ENCODE data around the gene HDHD5.

The HDHD5 gene

GRCh38 chr22:17119481-17120202 is 39.4 kb downstream of the HDHD5 start:
- no peak for DNase-seq

GRCh38 chr22:17118342-17118741 is 40.7 kb downstream of the HDHD5 start:
- no peak for DNase-seq

GRCh38 chr22:17117890-17118289 is 41.2 kb downstream of the HDHD5 start:
- DNase-seq, result no peak

DNA sequence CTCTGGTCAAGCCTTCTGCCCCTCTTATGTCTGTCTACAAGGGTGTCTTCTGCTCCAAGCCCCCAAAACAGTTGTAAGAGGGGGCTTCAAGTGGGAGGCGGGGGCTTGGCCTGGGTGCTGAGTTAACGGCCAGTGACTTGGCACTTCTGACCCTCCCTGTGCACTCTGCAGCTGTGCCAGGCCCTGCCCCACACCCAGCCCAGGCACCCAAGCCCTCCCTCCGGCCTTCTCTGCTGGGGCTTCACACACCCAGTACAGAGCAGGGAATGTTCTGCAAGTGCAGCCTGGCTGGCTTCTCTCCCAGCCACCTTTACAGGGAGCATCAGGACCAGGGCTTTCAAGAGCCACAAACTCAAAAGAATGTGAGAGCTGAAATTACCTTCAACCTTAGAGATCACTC is 41.7 kb downstream of the HDHD5 start:
- DNase-seq, result no peak

GRCh38 chr22:17116572-17117330 is 42.3 kb downstream of the HDHD5 start:
- no peak for DNase-seq

DNA sequence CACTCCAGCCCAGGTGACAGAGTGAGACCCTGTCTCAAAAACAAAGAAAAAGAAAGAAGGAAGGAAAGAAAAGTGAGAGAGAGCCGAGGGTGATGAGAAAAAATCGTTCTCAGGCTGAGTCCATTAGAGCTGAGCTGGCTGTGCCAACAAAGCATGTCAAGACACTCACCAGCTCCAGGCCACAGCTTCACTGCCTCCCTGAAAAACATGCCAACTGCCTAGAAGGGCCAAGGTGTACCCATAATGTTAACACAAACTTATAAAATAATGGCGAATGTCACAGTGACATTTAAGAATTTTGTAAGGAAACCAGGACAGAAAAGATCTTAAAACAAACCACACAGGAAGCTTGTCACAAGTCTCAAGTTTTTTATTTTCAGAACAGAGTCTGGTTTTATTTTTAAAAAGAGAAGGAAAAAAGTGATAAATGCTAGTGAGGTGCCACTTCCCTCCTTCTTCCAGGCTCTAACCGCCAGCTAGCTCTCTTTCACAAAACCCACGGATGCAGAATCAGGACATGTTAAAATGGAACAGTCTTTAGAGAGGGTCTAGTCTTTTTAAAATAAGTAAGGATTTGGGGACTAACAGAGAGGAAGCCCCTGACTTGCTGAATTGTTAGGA is 43.0 kb downstream of the HDHD5 start:
- DNase-seq, result no peak

- no peak for DNase-seq
Measured at GRCh38 chr22:17115236-17115635, 43.8 kb downstream of the HDHD5 start.

GRCh38 chr22:17114898-17115235 is 44.2 kb downstream of the HDHD5 start:
- DNase-seq, result no peak

GRCh38 chr22:17114173-17114897 is 44.7 kb downstream of the HDHD5 start:
- no peak for DNase-seq

DNA sequence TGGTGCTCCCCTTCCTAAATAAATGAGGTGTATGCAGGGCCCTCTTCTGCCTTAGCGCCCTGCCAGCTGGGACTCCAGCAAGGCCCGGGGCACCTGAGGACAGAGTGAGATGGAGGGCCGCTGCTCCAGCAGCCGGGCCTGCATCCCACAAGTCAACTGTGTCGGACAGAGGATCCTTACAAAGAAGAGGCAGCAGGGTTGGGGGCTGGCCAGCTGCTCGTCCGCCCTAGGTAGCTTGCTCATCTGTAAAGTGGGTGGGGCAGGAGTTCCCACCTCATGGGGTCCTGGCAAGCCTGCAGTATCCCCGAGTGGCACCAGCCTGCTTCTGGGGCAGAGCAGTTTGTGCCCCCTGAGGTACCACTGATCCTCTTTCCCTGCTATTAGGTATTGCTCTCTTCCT is 45.5 kb downstream of the HDHD5 start:
- no peak for DNase-seq

GRCh38 chr22:17112491-17113042 is 46.5 kb downstream of the HDHD5 start:
- no peak for DNase-seq

DNA sequence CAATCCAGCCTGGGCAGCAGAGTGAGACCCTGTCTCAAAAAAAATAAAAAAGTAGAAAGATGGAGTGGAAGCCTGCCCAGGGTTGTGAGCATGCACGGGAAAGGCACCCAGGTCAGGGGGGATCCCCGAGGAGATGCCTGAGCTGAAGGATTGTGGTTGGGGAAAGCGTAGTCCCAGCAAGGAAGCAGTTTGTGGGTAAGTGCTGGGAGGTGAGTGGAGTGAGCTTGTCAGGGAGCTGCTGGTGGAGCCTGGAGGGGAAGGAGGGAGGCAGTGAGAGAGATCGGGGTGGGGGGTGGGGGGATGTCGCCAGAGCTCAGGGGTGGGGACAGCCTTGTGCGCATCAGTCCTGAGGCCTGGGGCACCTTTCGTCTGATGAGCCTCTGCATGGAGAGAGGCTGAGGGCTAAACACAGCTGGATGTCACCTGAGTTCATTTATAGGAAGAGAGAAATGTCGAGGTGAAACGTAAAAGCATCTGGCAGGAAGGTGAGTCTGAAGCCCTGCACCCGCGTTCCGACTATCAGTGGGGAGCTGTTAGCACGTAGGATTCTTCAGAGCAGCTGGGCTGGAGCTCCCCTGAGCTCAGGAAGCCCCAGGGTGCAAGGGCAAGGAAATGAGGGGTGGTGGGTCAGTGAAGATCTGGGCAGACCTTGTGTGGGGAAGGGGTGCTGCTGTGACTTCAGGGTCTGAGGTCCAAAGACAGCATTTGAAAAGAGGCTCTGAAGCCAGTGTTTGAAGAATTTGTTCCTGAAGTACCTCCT is 48.1 kb downstream of the HDHD5 start:
- no peak for DNase-seq

DNA sequence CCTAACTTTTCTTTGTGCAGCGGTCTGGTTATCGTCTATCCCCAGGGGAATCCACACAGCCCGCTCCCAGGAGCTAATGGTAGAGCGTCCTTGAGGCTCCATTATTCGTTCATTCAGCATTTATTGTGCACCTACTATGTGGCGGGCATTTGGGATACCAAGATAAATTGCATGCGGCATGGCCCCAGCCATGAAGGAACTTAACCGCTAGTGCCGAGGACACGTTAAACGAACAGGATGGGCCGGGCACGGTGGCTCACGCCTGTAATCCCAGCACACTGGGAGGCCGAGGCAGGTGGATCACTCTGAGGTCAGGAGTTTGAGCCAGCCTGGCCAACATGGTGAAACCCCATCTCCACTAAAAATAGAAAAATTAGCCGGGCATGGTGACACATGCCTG is 49.1 kb downstream of the HDHD5 start:
- DNase-seq, result no peak

DNA sequence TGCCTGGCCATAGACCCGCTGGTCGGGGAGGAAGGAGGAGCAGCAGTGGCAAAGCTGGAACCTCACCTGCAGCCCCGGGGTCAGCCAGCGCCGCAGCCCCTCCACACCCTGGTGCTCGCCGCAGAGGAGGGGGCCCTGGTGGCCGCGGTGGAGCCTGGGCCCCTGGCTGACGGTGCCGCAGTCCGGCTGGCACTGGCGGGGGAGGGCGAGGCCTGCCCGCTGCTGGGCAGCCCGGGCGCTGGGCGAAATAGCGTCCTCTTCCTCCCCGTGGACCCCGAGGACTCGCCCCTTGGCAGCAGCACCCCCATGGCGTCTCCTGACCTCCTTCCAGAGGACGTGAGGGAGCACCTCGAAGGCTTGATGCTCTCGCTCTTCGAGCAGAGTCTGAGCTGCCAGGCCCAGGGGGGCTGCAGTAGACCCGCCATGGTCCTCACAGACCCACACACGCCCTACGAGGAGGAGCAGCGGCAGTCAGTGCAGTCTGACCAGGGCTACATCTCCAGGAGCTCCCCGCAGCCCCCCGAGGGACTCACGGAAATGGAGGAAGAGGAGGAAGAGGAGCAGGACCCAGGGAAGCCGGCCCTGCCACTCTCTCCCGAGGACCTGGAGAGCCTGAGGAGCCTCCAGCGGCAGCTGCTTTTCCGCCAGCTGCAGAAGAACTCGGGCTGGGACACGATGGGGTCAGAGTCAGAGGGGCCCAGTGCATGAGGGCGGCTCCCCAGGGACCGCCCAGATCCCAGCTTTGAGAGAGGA is 49.8 kb downstream of the HDHD5 start:
- no peak for DNase-seq

DNA sequence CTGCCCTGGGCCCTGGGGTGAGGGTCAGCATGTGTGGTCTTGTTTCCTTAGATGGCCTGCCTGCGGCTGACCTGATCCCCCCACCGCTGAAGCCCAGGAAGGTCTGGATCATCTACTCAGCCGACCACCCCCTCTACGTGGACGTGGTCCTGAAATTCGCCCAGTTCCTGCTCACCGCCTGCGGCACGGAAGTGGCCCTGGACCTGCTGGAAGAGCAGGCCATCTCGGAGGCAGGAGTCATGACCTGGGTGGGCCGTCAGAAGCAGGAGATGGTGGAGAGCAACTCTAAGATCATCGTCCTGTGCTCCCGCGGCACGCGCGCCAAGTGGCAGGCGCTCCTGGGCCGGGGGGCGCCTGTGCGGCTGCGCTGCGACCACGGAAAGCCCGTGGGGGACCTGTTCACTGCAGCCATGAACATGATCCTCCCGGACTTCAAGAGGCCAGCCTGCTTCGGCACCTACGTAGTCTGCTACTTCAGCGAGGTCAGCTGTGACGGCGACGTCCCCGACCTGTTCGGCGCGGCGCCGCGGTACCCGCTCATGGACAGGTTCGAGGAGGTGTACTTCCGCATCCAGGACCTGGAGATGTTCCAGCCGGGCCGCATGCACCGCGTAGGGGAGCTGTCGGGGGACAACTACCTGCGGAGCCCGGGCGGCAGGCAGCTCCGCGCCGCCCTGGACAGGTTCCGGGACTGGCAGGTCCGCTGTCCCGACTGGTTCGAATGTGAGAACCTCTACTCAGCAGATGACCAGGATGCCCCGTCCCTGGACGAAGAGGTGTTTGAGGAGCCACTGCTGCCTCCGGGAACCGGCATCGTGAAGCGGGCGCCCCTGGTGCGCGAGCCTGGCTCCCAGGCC is 50.6 kb downstream of the HDHD5 start:
- no peak for DNase-seq

- DNase-seq, result no peak
Measured at GRCh38 chr22:17107547-17107810, 51.6 kb downstream of the HDHD5 start.

GRCh38 chr22:17106785-17107546 is 52.1 kb downstream of the HDHD5 start:
- DNase-seq, result no peak

DNA sequence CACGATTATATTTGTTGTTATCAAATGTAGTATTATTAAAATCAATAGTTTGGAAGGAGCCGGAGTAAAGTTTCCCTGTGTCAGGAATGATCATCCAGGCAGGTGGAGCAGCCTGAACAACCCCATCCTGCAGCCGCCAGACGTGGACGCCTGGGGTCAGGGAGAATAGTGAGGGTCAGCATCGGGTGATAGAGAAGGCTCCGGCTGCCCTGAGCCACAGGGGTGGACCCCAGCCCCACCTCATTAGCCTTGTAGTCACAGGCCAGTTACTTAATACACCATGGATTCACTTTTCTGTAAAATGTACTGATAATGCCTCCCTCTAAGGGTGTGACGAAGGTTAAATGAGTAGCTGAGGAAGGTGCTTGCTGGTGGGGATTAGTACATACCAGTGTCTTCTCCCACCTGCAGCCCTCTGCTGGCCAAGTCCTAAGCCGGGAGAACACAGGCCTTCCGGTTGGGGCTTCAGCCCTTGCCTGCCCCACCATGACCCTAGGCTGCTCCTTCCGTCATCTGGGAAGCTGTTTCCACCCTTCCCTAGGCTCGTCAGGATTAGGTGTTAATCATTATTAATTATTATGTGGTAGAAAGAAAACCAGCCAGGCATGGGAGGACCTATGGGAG is 52.8 kb downstream of the HDHD5 start:
- no peak for DNase-seq

All from DMS153 (cell line).